Lower leg skin (tissue), 3 donors: Measurements from ENCODE around the gene PPP2R2B.

Experiments
- POLR2A ChIP-seq, 2 donors: fragments of 450-650 bp; IDR thresholded peaks; one replicate each; pipeline ENCODE4 v1.6.1; 2016 to 2017; ENCODE audit warnings: antibody characterized with exemption in 2 of 2, mild to moderate bottlenecking in 1 of 2, moderate library complexity in 1 of 2
- TF ChIP-seq, protein P1 (sequence below), 3 donors: fragments of 450-650 bp; IDR thresholded peaks; one replicate each; pipeline ENCODE4 v1.5.1; 2016; ENCODE audit warnings: antibody characterized with exemption in 3 of 3, mild to moderate bottlenecking in 3 of 3, moderate library complexity in 2 of 3

DNA sequence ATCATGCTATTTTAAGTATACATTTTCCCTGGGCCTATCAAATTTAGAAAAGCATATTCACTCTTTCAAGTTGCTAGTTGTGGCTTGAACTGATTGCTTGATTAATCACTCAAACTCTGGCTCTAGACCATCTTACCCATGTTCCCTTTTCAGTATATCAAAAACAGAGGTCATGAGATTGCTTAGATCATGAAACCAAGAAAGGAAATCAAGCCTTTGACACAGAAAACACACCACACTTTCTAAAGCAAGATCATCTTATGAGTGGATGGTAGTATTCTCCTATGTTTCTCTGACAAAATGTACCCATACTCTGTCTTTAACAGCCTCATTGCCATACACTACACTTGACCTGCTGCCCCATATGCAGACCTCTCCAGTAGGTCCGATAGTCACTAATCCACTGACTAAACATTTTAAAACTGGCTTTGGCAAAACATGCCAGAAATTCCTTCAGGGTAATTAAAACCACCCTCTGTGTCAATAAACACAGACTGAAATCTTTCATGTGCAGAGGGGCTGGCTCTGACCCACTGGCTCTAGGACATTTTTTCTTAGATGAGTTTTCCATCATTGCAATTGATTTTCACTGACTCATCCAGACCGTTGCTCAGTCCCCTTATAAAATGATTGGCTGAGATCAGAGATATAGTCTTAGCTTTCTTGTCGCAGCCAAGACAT lies 18.2 kb downstream of the PPP2R2B start:
- TF ChIP-seq POLR2A (IDR thresholded peaks at IDR 0.05) = no peak
- TF ChIP-seq, protein P1, sequence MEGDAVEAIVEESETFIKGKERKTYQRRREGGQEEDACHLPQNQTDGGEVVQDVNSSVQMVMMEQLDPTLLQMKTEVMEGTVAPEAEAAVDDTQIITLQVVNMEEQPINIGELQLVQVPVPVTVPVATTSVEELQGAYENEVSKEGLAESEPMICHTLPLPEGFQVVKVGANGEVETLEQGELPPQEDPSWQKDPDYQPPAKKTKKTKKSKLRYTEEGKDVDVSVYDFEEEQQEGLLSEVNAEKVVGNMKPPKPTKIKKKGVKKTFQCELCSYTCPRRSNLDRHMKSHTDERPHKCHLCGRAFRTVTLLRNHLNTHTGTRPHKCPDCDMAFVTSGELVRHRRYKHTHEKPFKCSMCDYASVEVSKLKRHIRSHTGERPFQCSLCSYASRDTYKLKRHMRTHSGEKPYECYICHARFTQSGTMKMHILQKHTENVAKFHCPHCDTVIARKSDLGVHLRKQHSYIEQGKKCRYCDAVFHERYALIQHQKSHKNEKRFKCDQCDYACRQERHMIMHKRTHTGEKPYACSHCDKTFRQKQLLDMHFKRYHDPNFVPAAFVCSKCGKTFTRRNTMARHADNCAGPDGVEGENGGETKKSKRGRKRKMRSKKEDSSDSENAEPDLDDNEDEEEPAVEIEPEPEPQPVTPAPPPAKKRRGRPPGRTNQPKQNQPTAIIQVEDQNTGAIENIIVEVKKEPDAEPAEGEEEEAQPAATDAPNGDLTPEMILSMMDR (IDR thresholded peaks at IDR 0.05) = no peak
